IPS-11a (cell line): ENCODE results near the gene KDM4F.
"Not testable (repeated sequence)": the region's sequence is repeated elsewhere in the genome, so short reads cannot be mapped to it uniquely, and the experiment has no call there.

Source experiments
- H3K4me3 ChIP-seq: one replicate; pipeline ENCODE4 v1.5.1; 2013; ENCODE audit warnings: low read depth, low read length, control low read depth

KDM4F gene

GRCh38 chr11:95049122-95049521 lies at the start of gene KDM4F:
TSS of gene KDM4F (plus strand) at chr11:95049422.
- not testable (repeated sequence) for H3K4me3 ChIP-seq

- H3K4me3 ChIP-seq, result no peak overlapping the region
Measured at GRCh38 chr11:95003716-95004115, 45.5 kb upstream of the KDM4F start.

GRCh38 chr11:95005642-95006041 lies 43.6 kb upstream of the KDM4F start:
- H3K4me3 ChIP-seq, result no peak overlapping the region

- H3K4me3 ChIP-seq, result no peak overlapping the region
Measured at GRCh38 chr11:95011376-95011775, 37.8 kb upstream of the KDM4F start.

DNA sequence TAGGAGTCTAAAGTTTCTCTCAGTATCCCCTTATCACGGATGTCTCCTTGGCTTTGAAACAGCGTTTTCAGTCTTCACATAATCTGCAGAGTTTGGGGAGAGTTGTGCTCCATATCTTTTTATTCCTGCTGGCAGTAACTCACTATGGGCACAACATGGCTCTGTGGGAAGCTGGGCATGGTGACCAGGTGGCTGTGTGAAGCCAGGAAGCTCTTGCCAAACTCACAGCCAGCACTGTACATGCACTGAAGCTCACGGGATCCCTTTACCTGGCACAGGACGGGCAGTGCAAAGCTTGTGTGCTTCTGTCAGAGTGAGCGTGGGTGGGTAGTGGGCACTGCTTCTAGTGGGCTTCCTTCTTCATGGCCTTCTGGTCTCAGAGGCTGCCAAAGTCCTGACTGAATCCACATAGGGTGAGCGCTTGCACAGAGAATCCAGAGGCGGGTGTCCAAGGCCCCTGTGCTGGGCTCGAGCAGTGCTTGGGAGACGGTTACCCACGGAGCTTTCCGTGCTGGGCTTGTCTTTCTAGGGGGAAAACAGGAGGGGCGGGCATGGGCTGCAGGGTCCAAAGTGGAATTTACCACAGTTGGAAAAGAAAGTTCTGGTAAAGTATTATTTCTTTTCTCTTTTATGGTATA lies 34.9 kb upstream of the KDM4F start:
- no peak overlapping the region for H3K4me3 ChIP-seq

DNA sequence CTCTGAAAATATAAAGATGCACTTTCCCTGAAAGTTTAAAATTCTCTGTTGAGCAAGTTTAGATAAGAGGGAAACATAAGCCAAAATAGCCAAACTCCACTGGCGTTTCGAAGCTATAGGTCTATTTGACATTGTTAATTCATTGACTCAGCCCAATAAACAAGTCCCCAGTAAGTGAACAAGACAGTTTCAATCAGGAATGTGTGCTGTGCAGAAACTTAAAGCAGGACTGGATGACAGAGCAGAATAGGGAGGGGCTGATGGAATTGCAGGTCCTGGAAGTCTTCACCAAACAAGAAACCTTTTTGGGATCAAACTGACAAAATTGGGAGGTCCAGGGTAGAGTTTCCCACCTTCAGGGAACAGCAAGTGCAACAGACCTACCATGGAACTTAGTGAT lies 33.1 kb upstream of the KDM4F start:
- H3K4me3 ChIP-seq, result no peak overlapping the region

- not testable (repeated sequence) for H3K4me3 ChIP-seq
Measured at GRCh38 chr11:95021468-95021867, 27.8 kb upstream of the KDM4F start.

DNA sequence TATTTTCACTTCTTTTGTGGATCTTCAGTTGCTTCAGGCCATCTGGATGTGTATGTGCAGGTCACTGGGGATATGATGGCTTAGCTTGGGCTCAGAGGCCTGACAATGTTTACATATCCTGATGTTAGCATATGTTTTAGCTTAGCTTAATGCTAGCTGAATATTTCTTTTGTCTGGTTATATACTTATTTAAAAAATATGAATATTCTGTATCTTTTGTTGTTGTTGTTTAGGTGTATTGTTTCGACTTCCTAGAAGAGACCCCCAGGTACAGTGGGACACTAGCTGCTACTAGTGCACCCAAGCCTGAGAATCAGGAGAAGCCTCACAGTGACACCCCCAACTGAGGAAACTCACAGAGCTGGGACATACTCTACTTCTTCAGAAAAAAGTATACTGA lies 24.3 kb upstream of the KDM4F start, which contains the start of gene KDM4E:
KDM4E (plus strand) TSS at position 301 of the 400 bp plus-strand sequence. CDS start 300 bp downstream, outside the sequence.
- no peak within 1 kb of the TSS for H3K4me3 ChIP-seq

DNA sequence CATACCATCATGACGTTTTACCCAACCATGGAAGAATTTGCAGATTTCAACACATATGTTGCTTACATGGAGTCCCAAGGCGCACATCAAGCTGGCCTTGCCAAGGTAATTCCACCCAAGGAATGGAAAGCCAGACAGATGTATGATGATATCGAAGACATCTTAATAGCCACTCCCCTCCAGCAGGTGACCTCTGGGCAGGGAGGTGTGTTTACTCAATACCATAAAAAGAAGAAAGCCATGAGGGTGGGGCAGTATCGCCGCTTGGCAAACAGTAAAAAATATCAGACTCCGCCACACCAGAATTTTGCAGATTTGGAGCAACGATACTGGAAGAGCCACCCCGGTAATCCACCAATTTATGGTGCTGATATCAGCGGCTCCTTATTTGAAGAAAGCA lies 23.6 kb upstream of the KDM4F start:
- H3K4me3 ChIP-seq, result not testable (repeated sequence)

DNA sequence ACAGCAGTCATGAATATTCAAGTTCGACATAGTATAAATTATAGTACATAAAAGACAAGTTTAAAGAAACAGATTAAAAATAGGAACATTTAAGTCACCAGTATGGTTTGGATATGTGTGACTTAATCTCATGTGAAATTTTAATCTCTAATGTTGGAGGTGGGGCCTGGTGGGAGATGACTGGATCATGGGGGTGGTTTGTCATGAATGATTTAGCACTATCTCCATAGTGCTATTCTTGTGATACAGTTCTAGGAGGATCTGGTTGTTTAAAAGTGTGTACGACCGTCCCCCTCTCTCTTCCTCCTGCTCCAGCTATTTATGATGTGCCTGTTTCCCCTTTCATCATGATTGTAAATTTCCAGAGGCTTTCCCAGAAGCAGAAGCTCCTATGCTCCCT lies 20.9 kb upstream of the KDM4F start:
- H3K4me3 ChIP-seq, result no peak overlapping the region

DNA sequence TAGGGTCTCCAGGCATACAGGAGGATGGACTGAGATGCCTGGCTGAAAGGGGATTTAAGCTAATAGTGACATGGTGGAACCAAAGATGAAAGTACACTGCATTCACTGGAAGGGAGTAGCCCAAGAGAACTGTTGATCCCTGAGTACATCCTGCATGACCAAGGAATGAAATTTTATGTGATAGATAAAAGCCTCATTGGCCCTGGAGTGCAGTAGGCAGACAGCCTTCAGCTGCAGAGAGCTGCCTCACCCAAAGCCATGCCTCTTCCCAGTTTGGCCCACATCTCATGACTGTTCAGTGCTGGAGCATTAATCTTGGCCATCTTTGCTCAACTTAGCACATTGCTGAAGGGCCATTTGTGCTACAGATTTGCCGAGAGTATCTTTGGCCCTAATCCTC lies 16.2 kb upstream of the KDM4F start:
- H3K4me3 ChIP-seq, result no peak overlapping the region

GRCh38 chr11:95035316-95035715 lies 13.9 kb upstream of the KDM4F start:
- H3K4me3 ChIP-seq, result no peak overlapping the region

DNA sequence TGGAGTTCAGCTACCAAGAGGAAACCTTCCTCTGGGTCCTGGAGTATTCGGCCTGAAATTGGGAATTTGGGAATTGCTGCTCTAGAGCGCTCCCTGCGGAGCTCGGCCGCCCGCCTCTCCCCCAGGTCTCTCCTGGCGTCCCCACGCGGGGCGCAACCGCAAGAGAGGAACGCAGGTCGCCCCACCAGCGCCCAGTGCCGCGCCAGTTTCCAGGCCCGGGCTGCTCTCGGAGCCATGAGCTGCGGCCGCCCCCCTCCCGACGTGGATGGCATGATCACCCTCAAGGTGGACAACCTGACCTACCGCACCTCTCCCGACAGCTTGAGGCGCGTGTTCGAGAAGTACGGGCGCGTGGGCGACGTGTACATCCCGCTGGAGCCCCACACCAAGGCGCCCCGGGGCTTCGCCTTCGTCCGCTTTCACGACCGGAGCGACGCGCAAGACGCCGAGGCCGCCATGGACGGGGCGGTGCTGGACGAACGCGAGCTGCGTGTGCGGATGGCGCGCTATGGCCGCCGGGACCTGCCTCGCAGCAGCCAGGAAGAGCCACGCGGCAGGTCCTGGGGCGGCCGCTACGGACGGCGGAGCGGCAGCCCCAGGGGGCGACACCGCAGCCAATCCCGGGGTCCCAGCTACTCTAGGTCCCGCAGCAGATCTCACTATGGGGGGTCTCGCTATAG lies 11.7 kb upstream of the KDM4F start:
- H3K4me3 ChIP-seq, result not testable (repeated sequence)

- H3K4me3 ChIP-seq, result no peak overlapping the region
Measured at GRCh38 chr11:95042239-95042638, 7.0 kb upstream of the KDM4F start.

DNA sequence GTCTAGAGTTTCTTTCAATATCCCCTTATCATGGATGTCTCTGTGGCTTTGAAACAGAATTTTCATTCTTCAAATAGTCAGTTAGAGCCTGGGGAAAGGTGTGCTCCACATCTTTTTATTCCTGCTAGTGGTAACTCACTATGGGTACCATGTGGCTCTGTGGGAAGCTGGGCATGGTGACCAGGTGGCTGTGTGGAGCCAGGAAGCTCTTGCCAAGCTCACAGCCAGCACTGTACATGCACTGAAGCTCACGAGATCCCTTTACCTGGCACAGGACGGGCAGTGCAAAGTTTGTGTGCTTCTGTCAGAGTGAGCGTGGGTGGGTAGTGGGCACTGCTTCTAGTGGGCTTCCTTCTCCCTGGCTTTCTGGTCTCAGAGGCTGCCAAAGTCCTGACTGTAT lies 6.3 kb upstream of the KDM4F start:
- no peak overlapping the region for H3K4me3 ChIP-seq

DNA sequence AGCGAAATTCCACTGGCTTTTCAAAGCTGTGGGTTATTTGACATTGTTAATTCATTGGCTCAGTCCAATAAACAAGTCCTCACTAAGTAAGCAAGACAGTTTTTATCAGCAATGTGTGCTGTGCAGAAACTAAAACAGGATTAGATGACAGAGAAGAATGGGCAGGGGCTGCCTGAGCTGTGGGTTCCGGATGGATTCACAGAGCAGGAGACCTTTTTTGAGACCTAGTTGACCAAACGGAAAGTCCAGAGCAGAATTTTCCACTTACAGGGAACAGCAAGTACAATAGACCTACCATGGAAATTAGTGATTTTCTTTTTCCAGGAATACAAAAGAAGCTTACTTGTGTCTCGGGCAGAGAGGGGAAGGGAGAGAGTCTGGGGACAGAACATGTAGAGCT lies 5.2 kb upstream of the KDM4F start:
- no peak overlapping the region for H3K4me3 ChIP-seq

DNA sequence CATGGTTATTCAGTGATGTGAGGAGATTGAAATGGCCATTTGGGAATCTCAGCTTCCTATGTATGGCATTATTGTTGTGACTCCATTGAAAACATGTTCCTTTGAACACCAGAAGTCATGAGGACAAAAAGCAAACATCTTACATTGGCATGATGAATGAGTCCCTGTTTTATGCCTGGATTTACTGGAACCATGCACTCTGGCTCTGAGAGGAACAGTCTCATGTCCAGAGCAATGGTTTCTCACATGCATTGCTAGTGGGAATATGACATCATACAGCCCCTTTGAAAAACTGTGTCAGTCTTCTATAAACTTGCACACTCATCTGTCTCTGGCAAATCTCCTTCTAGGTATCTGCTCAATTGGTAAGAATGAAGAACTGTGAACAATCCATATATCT lies 3.4 kb upstream of the KDM4F start:
- H3K4me3 ChIP-seq, result no peak overlapping the region

- H3K4me3 ChIP-seq, result no peak overlapping the region
Measured at GRCh38 chr11:95050595-95051202, 1.5 kb downstream of the KDM4F start.

DNA sequence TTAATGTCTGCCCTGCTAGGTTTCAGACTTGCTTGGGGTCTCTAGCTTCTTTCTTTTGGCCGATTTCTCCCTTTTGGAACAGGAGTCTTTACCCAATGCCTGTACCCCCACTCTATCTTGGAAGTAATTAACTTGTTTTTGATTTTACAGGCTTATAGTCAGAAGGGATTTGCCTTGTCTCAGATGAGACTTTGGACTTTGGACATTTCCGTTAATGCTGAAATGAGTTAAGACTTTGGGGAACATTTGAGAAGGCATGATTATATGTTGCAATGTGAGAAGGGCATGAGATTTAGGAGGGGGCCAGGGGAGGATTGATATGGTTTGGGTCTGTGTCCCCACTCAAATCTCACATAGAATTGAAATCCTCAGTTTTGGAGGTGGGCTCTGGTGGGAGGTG lies 5.1 kb downstream of the KDM4F start:
- H3K4me3 ChIP-seq, result no peak overlapping the region

- H3K4me3 ChIP-seq, result no peak overlapping the region
Measured at GRCh38 chr11:95055283-95055897, 6.2 kb downstream of the KDM4F start.

DNA sequence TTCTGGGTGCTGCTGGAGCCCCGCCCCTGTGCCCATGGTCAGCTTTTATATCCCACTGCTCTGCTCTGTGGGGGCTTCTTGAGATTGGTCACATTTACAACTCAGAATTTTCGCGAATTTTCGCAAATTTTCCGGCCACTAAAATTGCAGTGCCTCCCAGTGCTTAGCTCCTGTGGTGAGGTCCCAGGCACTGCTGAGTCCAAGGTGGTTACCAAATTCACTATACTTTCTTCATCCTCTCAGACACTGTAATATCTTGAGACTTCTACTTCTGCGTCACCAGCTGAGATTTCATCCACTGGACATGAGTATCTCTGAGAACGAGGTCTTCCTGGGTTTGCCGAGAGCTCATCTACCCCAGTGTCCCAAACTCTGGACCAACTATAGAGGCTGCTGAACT lies 8.7 kb downstream of the KDM4F start:
- H3K4me3 ChIP-seq, result no peak overlapping the region

DNA sequence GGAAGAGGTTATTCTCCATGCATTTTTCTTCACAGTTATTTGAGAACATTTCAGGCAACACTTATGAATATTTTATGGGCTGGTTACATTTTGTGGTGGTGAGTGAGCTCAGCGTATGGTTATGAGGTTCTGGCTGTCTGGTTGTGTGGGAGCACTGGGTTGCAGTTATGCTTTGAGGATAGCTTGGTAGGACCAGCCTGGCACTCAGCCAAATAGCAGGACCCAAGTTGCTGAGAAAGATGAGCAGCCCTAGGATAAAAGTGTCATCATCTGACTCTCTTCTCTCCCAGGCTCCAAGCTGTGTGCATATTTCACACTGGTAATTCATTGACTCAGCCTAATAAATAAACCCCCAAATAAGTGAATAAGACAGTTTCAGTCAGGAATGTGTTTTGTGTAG lies 9.4 kb downstream of the KDM4F start:
- no peak overlapping the region for H3K4me3 ChIP-seq
